ENCODE data around the gene TPD52L1. TPM values are rescaled to one million over a fixed set of nuclear protein-coding genes. Genes with fewer than 3 reads are reported as not detected.

TPD52L1 gene
- total and polyA plus RNA-seq, 10 of the 15 experiments (the other 5 are each of a cell fraction or from before 2014, with no cell fraction given), result 0.03 to 2.6 (median 0.16) TPM; not detected in 3

- 38% methylated on average over 1 of the region's 1 CpG for WGBS (ENCODE audit: insufficient coverage, insufficient replicate concordance, low lambda C conversion rate, missing lambda C conversion rate)
These were observed 37.4 kb upstream of the TPD52L1 start for GRCh38 chr6:125116170-125116569.

More at GRCh38 chr6:125116170-125116569, 37.4 kb upstream of the TPD52L1 start:
- ChIA-PET RAD21 (ENCODE audit: unreplicated experiment) (no interaction called here), CTCF (interaction anchor here (1.1 kb wide), 2 partner anchors 246 to 1313 kb away, joined by 3 to 4 read pairs; no protein-coding TSS in a partner anchor), SMC1A (ENCODE audit: uncharacterized antibody, unreplicated experiment) (no interaction called here), POLR2A (no interaction called here)
- Histone ChIP-seq H3K36me3 (ENCODE audit: control insufficient read depth in 2 of 2, insufficient read depth in 2 of 2, low read length in 1 of 2) (no peaks in the 10 kb centered on the region), H3K9ac (ENCODE audit: control insufficient read depth, insufficient read depth, low read length) (no peak overlapping the region), H3K4me3 (no peak overlapping the region), H3K27me3 (replicated peaks in 1 of 2; ENCODE audit: control insufficient read depth in 2 of 2, insufficient read depth in 2 of 2, low read length in 1 of 2) (no peaks in the 10 kb centered on the region; a peak in 1 of 4 replicates), H2AFZ (ENCODE audit: control insufficient read depth, low read depth, low read length) (no peak overlapping the region), H4K20me1 (ENCODE audit: control insufficient read depth, insufficient read depth) (no peaks in the 10 kb centered on the region), H3K4me1 (ENCODE audit: control insufficient read depth, insufficient read depth, low read length) (no peaks in the 10 kb centered on the region), H3K27ac (ENCODE audit: control insufficient read depth, insufficient read depth) (no peak overlapping the region), H3K9me3 (replicated peaks; ENCODE audit: control insufficient read depth, insufficient read depth, low read length) (peaks cover 1% of the 10 kb centered on the region; the same call in 1 of the 3 replicates), H3K4me2 (ENCODE audit: control insufficient read depth, insufficient read depth) (no peak overlapping the region), H3K79me2 (ENCODE audit: control insufficient read depth, insufficient read depth, low read length) (no peaks in the 10 kb centered on the region)
- BruUV-seq (replicated peaks), result no TSS peak
- no peak for TF ChIP-seq MLLT1 (IDR thresholded peaks at IDR 0.05)
- no peak for TF ChIP-seq IKZF2 (IDR thresholded peaks at IDR 0.05)
- no peak for TF ChIP-seq RCOR1 (conservative IDR thresholded peaks at IDR 0.05; ENCODE audit: low read depth, low read length)
- no peak for TF ChIP-seq CHD4 (IDR thresholded peaks at IDR 0.05)
- no peak for TF ChIP-seq PAX5 (IDR thresholded peaks at IDR 0.05; ENCODE audit: borderline replicate concordance, low read depth, low read length)
- no peak for TF ChIP-seq ETV6 (conservative IDR thresholded peaks at IDR 0.05 in 1 of 2, IDR thresholded peaks at IDR 0.05 in 1 of 2; ENCODE audit: borderline replicate concordance in 1 of 2, low read depth in 1 of 2)
- TF ChIP-seq SIX5 (IDR thresholded peaks at IDR 0.05; ENCODE audit: low read depth, low read length, severe bottlenecking), result no peak
- TF ChIP-seq ASH2L (IDR thresholded peaks at IDR 0.05; ENCODE audit: borderline replicate concordance, low read depth), result no peak
- no peak for TF ChIP-seq JUNB (IDR thresholded peaks at IDR 0.05)
- TF ChIP-seq LARP7 (IDR thresholded peaks at IDR 0.05), result no peak
- no peak for TF ChIP-seq PRDM15 (CRISPR knock-in tag; IDR thresholded peaks at IDR 0.05)
- no peak for TF ChIP-seq STAT1 (conservative IDR thresholded peaks at IDR 0.05)
- TF ChIP-seq RB1 (IDR thresholded peaks at IDR 0.05; ENCODE audit: borderline replicate concordance), result no peak
- DNase-seq (ENCODE audit: low read depth, low spot score) (no peak), FAIRE-seq (no peak), ATAC-seq (no peak)
- in situ Hi-C loops (cut with MboI) (no loop called here), intact Hi-C loops (cut with micrococcal nuclease; ENCODE audit: unreplicated experiment) (no loop called here)

Data from GM12878 (cell line).